ENCODE data around the gene FAF2. TPM values are rescaled to one million over a fixed set of nuclear protein-coding genes. Genes with fewer than 3 reads are reported as not detected.

FAF2 gene
- total RNA-seq, 1 experiment from 2014 or later = 53.2 TPM

DNA sequence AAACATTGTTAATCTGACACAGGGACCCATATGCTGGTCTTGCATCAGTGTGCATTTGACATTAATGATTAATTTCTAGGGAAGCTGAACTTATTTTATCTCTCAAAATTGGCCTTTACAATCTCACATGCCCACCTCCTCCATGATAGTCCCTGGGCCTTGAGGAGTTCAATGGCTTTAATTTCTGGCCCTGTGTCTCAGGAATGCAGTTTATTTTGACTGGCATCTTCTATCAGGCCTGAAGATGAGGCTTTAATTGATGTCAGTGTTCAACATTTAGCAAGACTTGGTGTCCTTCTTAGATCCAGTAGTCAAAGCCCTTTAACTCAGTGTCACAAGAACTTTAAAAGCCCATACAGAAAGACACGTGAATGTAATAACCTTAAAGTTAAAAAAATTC lies 21.3 kb upstream of the FAF2 start:
- Histone ChIP-seq H3K36me3 (ENCODE audit: insufficient read depth, low read length, poor library complexity, severe bottlenecking) (no peaks in the 10 kb centered on the region), H3K27ac (ENCODE audit: low read depth, low read length, poor library complexity, severe bottlenecking) (no peak overlapping the region), H3K27me3 (replicated peaks; ENCODE audit: insufficient read depth, low read depth, low read length, poor library complexity) (no peaks in the 10 kb centered on the region), H3K9me3 (ENCODE audit: low read depth, low read length, poor library complexity, severe bottlenecking) (no peaks in the 10 kb centered on the region), H3K4me3 (ENCODE audit: low read depth, low read length, poor library complexity, severe bottlenecking) (no peak overlapping the region), H3K4me1 (ENCODE audit: insufficient read depth, low read length, poor library complexity, severe bottlenecking) (no peaks in the 10 kb centered on the region)
- intact Hi-C loops (cut with micrococcal nuclease; ENCODE audit: unreplicated experiment) = no loop called here
- TF ChIP-seq EZH2 (IDR thresholded peaks at IDR 0.05; ENCODE audit: borderline replicate concordance, low read depth, low read length, poor library complexity, severe bottlenecking) = no peak
- TF ChIP-seq, protein P1, sequence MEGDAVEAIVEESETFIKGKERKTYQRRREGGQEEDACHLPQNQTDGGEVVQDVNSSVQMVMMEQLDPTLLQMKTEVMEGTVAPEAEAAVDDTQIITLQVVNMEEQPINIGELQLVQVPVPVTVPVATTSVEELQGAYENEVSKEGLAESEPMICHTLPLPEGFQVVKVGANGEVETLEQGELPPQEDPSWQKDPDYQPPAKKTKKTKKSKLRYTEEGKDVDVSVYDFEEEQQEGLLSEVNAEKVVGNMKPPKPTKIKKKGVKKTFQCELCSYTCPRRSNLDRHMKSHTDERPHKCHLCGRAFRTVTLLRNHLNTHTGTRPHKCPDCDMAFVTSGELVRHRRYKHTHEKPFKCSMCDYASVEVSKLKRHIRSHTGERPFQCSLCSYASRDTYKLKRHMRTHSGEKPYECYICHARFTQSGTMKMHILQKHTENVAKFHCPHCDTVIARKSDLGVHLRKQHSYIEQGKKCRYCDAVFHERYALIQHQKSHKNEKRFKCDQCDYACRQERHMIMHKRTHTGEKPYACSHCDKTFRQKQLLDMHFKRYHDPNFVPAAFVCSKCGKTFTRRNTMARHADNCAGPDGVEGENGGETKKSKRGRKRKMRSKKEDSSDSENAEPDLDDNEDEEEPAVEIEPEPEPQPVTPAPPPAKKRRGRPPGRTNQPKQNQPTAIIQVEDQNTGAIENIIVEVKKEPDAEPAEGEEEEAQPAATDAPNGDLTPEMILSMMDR (conservative IDR thresholded peaks at IDR 0.05; ENCODE audit: low read depth, low read length) = no peak
- BruUV-seq (replicated peaks) = no TSS peak
- ChIA-PET CTCF (no interaction called here), POLR2A (ENCODE audit: low non-redundant PET) (no interaction called here)
- no peak for DNase-seq (ENCODE audit: low spot score)

DNA sequence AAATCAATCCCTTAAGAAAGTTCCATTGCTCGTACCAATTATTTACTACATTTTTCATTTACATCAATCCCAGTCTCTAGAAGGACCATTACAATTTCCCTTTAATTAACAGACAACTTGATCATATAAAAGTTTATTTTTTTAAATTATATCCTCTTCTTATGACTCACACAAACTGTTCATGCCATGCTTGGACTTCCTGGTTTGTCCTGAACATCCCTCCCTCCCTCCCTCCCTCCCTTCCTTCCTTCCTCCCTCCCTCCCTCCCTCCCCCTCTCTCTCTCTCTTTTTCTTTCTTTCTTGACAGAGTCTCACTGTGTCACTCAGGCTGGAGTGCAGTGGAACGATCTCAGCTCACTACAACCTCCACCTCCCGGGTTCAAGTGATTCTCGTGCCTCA lies 20.2 kb upstream of the FAF2 start:
- H3K36me3 ChIP-seq (ENCODE audit: insufficient read depth, low read length, poor library complexity, severe bottlenecking) = no peaks in the 10 kb centered on the region
- H3K27me3 ChIP-seq (replicated peaks; ENCODE audit: insufficient read depth, low read depth, low read length, poor library complexity) = no peaks in the 10 kb centered on the region
- H3K4me1 ChIP-seq (ENCODE audit: insufficient read depth, low read length, poor library complexity, severe bottlenecking) = no peaks in the 10 kb centered on the region
- ChIA-PET POLR2A (ENCODE audit: low non-redundant PET) (no interaction called here), CTCF (no interaction called here)
- H3K4me3 ChIP-seq (ENCODE audit: low read depth, low read length, poor library complexity, severe bottlenecking) = no peak overlapping the region
- intact Hi-C loops (cut with micrococcal nuclease; ENCODE audit: unreplicated experiment) = no loop called here
- no peak for DNase-seq (ENCODE audit: low spot score)
- BruUV-seq (replicated peaks) = no TSS peak
- TF ChIP-seq EZH2 (IDR thresholded peaks at IDR 0.05; ENCODE audit: borderline replicate concordance, low read depth, low read length, poor library complexity, severe bottlenecking) = no peak
- TF ChIP-seq, protein P1 (conservative IDR thresholded peaks at IDR 0.05; ENCODE audit: low read depth, low read length) = no peak
- H3K9me3 ChIP-seq (ENCODE audit: low read depth, low read length, poor library complexity, severe bottlenecking) = no peaks in the 10 kb centered on the region
- no peak overlapping the region for H3K27ac ChIP-seq (ENCODE audit: low read depth, low read length, poor library complexity, severe bottlenecking)

DNA sequence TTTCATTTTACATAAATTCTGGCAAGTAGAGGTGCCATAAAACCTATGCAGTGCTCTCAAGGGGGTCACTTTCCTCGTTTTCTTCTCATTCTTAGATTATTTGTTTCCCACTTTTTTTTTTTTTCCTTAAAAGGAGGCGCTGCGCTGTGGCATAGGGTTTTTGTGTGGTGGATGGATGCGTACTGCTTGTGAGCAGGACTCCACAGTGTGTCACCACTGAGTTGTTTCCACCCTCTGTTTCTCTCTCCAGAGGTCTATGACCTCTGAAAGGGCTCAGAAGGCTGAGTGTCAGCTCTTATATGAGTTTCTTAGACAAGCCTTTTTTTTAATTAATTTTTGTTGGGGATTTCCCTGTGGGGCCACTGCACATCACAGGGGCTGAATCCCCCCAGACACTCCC lies 18.2 kb upstream of the FAF2 start:
- H3K4me1 ChIP-seq (ENCODE audit: insufficient read depth, low read length, poor library complexity, severe bottlenecking) = no peaks in the 10 kb centered on the region
- TF ChIP-seq, protein P1 (conservative IDR thresholded peaks at IDR 0.05; ENCODE audit: low read depth, low read length) = no peak
- TF ChIP-seq EZH2 (IDR thresholded peaks at IDR 0.05; ENCODE audit: borderline replicate concordance, low read depth, low read length, poor library complexity, severe bottlenecking) = no peak
- DNase-seq (ENCODE audit: low spot score) = no peak
- CTCF ChIA-PET = no interaction called here
- no peaks in the 10 kb centered on the region for H3K27me3 ChIP-seq (replicated peaks; ENCODE audit: insufficient read depth, low read depth, low read length, poor library complexity)
- H3K9me3 ChIP-seq (ENCODE audit: low read depth, low read length, poor library complexity, severe bottlenecking) = no peaks in the 10 kb centered on the region
- H3K36me3 ChIP-seq (ENCODE audit: insufficient read depth, low read length, poor library complexity, severe bottlenecking) = no peaks in the 10 kb centered on the region
- H3K4me3 ChIP-seq (ENCODE audit: low read depth, low read length, poor library complexity, severe bottlenecking) = no peak overlapping the region
- POLR2A ChIA-PET (ENCODE audit: low non-redundant PET) = no interaction called here
- intact Hi-C loops (cut with micrococcal nuclease; ENCODE audit: unreplicated experiment) = no loop called here
- H3K27ac ChIP-seq (ENCODE audit: low read depth, low read length, poor library complexity, severe bottlenecking) = no peak overlapping the region
- no TSS peak for BruUV-seq (replicated peaks)

All from A673 (cell line).